ENCODE measurements around the gene CTNNA1. TPM values are rescaled to one million over a fixed set of nuclear protein-coding genes. Genes with fewer than 3 reads are reported as not detected.

CTNNA1 gene
- total and polyA plus RNA-seq, 4 donors = 115 to 480 (median 302) TPM

- no peak for TF ChIP-seq CTCF (IDR thresholded peaks at IDR 0.05; ENCODE audit: control extremely low read depth, extremely low read depth)
- Histone ChIP-seq H3K4me3 (no peak overlapping the region), H3K4me1 (ENCODE audit: control insufficient read depth in 5 of 5, insufficient read depth in 5 of 5, low read length in 5 of 5) (peaks cover 0 to 43% (median 14%) of the 10 kb centered on the region in 5 donors), H3K9ac (ENCODE audit: insufficient read depth in 1 of 2, low read length in 2 of 2) (no peak overlapping the region), H3K27ac (ENCODE audit: low read depth in 1 of 2, low read length in 1 of 2) (no peak overlapping the region), H3K27me3 (ENCODE audit: control insufficient read depth in 3 of 3, insufficient read depth in 3 of 3, low read length in 2 of 3) (no peaks in the 10 kb centered on the region), H3K9me3 (ENCODE audit: control insufficient read depth in 4 of 4, insufficient read depth in 3 of 4, low read length in 3 of 4) (no peaks in the 10 kb centered on the region), H3K36me3 (ENCODE audit: control insufficient read depth in 4 of 4, insufficient read depth in 4 of 4, low read length in 4 of 4) (peaks cover 0 to 19% (median 14%) of the 10 kb centered on the region in 4 donors)
- ATAC-seq (ENCODE audit: insufficient read depth, low FRiP score) = no peak
- WGBS, 2 donors = 90 to 95% methylated on average over 8 of the region's 8 CpGs
- DNase-seq = peak in 1 of 3 donors; percentile 72
Observed at GRCh38 chr5:138946241-138946623, 193.0 kb downstream of the CTNNA1 start.

- no peak for DNase-seq
- H3K9ac ChIP-seq (ENCODE audit: insufficient read depth in 1 of 2, low read length in 2 of 2) = no peak overlapping the region
- WGBS, 2 donors = 97% methylated on average over 20 of the region's 20 CpGs
Observed at GRCh38 chr5:138946831-138947560, 193.8 kb downstream of the CTNNA1 start.

GRCh38 chr5:138947780-138948179 lies 194.6 kb downstream of the CTNNA1 start:
- Histone ChIP-seq H3K27ac (ENCODE audit: low read depth in 1 of 2, low read length in 1 of 2) (no peak overlapping the region), H3K4me1 (ENCODE audit: control insufficient read depth in 5 of 5, insufficient read depth in 5 of 5, low read length in 5 of 5) (peaks cover 3 to 58% (median 21%) of the 10 kb centered on the region in 5 donors), H3K9ac (ENCODE audit: insufficient read depth in 1 of 2, low read length in 2 of 2) (no peak overlapping the region), H3K36me3 (ENCODE audit: control insufficient read depth in 4 of 4, insufficient read depth in 4 of 4, low read length in 4 of 4) (peaks cover 0 to 19% (median 14%) of the 10 kb centered on the region in 4 donors), H3K27me3 (ENCODE audit: control insufficient read depth in 3 of 3, insufficient read depth in 3 of 3, low read length in 2 of 3) (no peaks in the 10 kb centered on the region), H3K9me3 (ENCODE audit: control insufficient read depth in 4 of 4, insufficient read depth in 3 of 4, low read length in 3 of 4) (no peaks in the 10 kb centered on the region), H3K4me3 (no peak overlapping the region)
- DNase-seq = no peak
- ATAC-seq (ENCODE audit: insufficient read depth, low FRiP score) = no peak
- WGBS, 2 donors = 94 to 97% methylated on average over 5 of the region's 5 CpGs
- no peak for TF ChIP-seq CTCF (IDR thresholded peaks at IDR 0.05; ENCODE audit: control extremely low read depth, extremely low read depth)

More at GRCh38 chr5:138946831-138947560, 193.8 kb downstream of the CTNNA1 start:
- no peak for TF ChIP-seq CTCF (IDR thresholded peaks at IDR 0.05; ENCODE audit: control extremely low read depth, extremely low read depth)
- Histone ChIP-seq H3K4me3 (no peak overlapping the region), H3K36me3 (ENCODE audit: control insufficient read depth in 4 of 4, insufficient read depth in 4 of 4, low read length in 4 of 4) (peaks cover 0 to 19% (median 14%) of the 10 kb centered on the region in 4 donors), H3K27ac (ENCODE audit: low read depth in 1 of 2, low read length in 1 of 2) (no peak overlapping the region), H3K9me3 (ENCODE audit: control insufficient read depth in 4 of 4, insufficient read depth in 3 of 4, low read length in 3 of 4) (no peaks in the 10 kb centered on the region), H3K4me1 (ENCODE audit: control insufficient read depth in 5 of 5, insufficient read depth in 5 of 5, low read length in 5 of 5) (peaks cover 0 to 50% (median 14%) of the 10 kb centered on the region in 5 donors), H3K27me3 (ENCODE audit: control insufficient read depth in 3 of 3, insufficient read depth in 3 of 3, low read length in 2 of 3) (no peaks in the 10 kb centered on the region)
- no peak for ATAC-seq (ENCODE audit: insufficient read depth, low FRiP score)

Data from lung (tissue), 12 donors.